Stimulated activated CD4-positive, alpha-beta T cell treated with anti-CD3 and anti-CD28 coated beads, Interleukin-15, amount 100 ng/mL, for 48 hours (primary cell): ENCODE data around the gene PHKA2.
"Not testable (repeated sequence)": the region's sequence is repeated elsewhere in the genome, so short reads cannot be mapped to it uniquely, and the experiment has no call there.

ENCODE experiments used
- DNase-seq, 2 donors: peaks; one replicate each; pipeline ENCODE4 v3.0.0-alpha.2; 2020; ENCODE audit warnings: low read depth in 2 of 2

Gene PHKA2

DNA sequence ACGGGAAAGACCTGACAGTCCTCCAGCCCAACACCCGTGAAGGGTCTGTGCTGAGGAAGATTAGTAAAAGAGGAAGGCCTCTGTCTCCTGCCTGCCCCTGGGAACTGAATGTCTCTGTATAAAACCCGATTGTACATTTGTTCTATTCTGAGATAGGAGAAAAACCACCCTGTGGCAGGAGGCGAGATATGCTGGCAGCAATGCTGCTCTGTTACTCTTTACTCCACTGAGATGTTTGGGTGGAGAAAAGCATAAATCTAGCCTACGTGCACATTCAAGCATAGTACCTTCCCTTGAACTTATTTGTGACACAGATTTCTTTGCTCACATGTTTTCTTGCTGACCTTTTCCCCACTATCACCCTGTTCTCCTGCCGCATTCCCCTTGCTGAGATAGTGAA is 3.7 kb downstream of the PHKA2 start:
- not testable (repeated sequence) for DNase-seq

DNA sequence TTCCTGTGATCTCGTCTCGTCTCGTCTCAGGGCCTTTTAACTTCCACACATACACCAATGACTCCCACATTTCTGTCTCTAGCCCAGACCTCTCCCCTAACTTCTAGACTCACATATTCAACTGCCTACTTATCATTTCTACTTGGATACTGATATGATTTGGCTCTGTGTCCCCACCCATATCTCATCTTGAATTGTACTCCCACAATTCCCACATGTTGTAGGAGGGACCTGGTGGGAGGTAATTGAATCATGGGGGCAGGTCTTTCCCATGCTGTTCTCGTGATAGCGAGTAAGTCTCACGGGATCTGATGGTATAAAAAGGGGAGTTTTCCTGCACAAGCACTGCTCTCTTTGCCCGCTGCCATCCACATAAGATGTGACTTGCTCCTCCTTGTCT is 8.9 kb downstream of the PHKA2 start:
- DNase-seq, result no peak

DNA sequence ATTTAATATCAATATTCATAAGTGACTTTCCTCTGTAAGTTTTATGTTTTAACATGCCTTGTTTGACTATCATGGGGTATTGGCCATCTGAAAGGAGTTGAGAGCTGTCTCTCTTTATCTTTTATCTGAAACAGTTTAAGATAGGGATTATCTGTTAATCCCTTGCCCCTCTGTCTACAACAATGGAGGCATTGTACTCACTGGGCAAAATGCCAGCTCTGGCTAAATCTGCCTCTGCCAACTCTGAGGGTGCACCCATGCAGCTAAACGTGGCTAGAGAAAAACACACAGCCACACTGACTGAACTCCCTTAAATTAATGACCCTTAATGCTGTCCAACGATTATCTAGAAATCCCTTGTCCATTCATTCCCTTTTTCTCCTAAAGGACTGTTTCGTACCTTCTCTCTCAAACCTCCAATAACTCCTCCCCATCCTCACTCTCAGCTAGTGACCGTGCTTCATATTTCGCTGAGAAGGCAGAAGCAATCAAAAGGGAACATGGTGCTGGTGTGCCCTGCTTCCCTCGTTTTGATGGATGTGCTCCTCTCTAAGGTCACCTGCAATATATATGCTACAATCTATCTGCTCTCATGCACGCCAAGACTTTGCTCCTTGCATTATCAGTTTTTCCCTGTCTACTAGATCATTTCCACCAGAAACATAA is 10.3 kb downstream of the PHKA2 start:
- no peak for DNase-seq

DNA sequence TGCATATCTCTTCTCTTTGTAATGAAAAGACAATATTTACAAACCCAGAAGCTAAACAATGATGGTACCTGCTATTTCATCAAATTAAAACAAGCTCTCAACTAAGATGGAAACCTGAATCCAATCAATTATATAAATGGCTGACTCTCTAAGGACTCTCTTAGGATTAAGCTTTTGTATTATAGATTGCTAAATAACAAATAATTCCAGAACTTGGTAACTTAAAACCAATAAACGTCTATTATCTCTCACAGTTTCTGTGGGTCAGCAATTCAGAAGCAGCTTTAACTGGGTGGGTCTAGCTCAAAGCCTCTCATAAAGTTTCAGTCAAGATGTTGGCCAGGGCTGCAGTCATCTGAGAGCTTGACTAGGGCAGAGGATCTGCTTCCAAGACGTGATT is 12.4 kb downstream of the PHKA2 start:
- DNase-seq, result no peak

DNA sequence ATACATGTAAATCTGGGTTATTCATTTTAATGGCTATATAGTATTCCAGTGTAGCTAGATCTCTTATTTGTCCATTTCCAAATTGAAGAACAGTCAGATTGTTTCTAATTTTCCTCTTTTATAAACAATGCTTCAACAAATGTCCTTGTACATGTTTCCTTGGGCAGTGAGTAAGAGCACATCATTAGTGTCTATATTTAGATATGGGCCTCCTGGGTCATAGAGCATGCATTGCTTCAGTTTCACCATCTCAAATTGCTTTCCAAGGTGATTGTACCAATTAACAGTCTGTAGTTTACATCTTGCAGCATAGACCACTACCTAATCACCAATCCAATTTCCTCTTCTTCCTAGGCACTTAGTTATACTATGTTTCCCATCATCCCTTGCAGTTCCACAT is 13.4 kb downstream of the PHKA2 start:
- DNase-seq, result no peak

DNA sequence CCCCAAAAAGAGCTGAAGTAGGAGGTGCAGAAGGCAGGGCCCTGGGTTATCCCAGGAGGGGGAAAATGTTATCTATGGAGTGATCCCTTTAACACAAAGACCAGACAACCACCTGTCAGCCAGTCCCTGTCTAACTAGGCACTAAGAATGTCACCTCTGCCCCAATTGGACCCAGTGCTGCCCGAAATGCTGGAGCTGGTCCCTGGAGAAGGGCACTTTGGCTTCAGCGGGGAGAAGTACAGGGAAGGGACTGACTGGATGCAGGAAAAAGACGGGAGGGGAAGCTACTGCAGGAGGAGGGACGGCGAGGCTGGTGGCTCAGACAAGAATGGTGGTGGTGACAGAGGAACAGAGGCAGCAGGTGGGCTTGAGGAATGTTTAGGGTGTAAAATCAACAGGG is 17.3 kb downstream of the PHKA2 start:
- DNase-seq, result no peak

DNA sequence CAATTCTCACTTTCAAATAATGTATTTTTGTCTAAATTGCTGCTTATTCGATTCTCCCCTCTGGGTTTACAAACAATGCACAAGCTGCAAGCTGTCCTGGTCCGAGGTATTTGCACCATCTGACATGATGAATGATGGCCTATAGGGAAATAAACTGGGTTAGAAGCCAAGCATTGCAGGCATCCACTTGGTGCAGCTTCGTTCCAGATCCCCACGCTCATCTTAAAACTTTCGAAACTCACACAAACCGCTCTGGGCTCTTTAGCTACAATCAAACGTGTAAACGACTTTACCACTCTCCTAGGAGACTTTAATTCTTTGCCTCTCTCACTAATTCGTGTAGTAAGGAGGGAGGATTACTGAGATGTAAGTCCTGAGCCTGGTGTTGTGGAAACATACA is 19.0 kb downstream of the PHKA2 start:
- no peak for DNase-seq

DNA sequence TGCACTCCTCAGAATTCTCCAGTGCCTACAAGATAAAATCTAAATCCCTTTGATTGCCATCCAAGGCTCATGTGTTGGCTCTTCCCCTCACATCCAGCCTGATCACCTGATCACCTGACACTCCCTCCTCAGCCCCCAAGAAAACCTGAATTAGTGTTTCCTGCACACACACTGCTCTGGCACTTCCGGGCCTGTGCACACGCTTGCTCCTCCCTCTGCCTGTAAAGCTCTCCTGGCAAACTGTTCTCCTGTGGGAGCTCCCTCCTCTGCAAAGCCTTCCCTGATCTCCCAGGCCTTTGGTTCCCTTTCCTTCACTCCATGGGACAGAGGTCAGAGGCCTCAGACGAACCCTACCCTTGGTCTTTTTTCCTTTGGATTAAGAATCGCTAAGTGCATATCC is 19.9 kb downstream of the PHKA2 start:
- DNase-seq, result no peak

DNA sequence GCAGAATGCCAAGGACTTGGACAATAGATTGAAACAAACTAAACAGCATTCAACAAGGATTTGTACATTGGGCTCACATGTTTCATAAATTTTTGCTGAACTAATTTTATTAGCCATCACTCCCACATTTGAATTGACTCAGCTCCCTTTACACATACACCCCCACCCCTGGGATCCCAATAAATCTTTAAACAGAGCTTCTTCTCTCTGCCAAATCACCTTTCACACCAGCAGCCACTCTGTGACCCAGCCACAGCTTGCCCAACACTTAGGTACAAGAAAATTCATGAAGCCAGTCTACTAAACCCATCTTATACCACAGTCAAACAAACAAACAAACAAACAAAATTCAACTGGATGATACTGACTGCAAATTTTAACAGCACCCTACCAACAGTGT is 21.6 kb downstream of the PHKA2 start:
- DNase-seq, result no peak

DNA sequence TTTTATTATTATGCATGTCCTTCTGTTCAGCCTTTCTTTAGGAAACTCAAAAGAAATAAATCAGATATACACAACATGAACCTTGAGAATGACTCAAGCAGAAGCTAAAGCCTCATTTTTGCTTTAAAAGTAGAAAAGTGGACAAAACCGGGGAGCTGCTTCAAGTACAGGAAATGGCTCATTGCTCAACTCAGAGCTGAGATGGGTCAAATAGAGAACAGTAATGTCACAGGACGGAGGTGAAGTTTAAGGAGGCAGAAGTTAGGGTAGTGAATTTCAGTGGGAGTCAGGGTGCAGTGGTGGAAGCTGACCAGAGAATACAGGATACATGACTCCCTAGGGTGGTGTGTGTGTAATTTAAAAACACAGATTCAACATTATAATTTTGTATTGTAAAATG is 22.2 kb downstream of the PHKA2 start:
- no peak for DNase-seq

DNA sequence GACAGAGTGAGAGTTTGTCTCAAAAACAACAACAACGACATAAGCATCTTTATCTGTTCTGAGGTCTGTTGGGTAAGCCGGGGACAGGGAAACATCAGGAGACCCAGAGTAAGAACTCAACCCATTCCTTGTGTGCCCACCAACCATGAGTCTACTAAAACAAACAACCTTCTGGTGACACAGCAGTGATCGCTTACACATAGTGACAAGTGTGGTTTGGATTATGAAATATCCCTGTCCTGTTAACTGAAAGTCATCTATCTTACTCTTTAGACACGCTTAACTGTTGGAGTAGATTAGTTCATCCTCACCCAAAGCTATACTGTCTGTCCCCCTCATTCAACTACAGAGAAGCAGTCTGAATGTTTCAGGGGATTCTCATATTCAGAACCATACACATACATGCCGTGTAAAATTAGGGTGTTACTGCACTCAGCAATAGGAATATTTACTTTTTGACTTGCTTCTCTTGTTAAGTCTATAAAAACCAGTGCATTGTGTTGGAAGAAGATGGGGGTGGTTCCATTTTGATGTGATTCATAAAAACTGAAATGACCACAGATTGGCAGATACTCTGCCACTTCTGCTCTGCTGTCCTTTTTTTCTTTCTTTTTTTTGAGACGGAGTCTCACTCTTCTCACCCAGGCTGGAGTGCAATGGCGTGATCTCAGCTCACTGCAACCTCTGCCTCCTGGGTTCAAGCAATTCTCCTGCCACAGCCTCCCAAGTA is 27.4 kb downstream of the PHKA2 start:
- DNase-seq, result no peak

DNA sequence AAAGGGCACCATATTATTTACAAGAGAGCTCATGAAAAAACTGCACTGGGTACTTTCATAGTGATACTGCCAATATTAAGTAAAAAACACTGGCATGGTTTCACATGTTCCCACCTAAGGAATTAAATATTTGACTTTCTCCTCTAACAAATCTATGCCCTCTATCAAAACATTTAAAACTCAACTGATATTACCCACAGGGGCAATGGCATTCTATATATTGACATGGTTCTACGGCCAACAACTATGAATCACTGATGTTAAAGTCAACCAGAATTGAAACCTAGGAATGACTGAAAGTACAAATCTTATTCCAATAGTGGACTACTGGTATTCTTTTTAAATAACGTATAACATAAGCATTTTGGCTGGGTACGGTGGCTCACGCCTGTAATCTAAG is 28.2 kb downstream of the PHKA2 start:
- no peak for DNase-seq

DNA sequence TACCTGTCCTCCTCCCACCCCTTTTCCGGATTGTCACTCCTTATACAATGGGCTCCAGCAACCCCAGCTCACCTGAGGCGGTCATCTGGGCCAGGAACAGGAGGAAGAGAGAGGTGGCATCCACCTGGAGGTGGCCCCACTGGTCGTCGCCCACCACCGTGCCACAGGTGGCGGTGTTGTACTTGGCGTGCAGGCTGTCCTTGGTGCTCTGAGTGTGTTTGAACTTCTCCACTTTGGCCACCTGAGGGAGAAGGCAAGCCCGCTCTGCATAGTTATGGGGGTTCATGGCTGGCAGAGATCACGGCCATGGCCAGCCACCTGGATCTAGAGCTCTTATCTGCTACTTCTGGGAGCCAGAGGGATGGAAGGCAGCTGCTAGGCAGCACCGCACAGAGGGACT is 32.9 kb downstream of the PHKA2 start:
- no peak for DNase-seq

DNA sequence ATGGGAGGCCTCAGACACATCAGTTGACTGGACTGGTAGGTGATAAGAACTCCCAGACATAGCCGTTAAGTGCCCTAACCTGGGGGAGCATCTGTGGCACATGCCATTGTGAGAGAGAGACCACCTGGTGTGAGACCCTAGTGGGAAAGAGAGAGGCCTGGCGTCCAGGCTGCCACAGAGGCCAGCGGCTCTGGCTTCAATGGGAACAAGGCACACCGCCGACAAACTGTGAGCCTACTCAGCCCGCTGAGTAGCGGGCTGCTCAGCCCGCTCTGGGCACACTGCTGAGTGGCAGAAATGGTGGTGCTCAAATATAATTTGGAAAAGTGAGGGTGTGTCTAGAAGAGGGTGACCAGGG is 34.0 kb downstream of the PHKA2 start:
- no peak for DNase-seq

DNA sequence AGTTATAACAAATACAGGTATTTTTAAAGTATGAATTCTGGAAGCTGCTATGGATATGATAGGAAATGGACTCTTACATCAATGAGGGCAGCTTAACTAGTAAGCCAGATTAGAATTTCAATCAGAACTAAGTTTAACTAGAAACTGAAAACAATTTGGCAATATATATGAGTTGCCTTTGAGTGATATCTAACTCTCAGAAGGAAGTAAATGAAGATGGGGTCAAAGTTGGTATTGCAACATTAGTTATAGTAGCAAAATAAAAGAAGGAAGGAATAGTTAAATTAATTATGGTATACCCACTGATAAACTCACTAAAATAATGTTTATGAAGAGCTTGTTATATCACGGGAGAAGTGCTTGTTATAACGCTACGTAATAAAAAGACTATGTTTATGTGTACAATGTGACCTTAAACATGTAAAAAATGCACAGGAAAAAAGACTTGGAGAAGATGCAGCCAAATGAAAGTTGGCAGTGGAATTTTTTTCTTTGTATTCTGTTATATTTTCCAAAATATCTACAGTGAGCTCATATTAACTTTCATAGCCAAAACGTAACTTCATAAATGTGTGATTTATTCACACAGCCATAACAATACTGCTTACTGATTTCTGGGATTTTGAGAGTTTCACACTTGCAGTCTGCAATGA is 34.5 kb downstream of the PHKA2 start:
- DNase-seq, result no peak

DNA sequence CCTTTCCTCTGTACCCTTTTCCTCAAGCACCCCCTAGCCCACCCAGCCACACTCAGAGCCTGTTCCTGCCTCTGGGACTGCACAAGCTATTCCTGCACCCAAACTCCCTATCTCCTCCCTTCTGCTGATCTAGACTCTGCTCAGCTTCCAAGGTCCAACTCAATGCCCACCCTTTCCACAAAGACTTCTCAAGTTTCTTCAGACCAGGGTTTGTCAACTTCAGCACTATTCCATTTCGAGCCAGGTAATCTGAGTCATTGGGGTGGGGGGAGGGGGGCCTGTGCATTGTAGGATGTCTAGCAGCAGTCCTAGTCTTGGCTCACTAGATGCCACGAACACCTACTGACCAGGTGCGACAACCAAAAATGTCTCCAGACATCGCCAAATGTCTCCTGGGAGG is 37.3 kb downstream of the PHKA2 start:
- DNase-seq, result no peak

DNA sequence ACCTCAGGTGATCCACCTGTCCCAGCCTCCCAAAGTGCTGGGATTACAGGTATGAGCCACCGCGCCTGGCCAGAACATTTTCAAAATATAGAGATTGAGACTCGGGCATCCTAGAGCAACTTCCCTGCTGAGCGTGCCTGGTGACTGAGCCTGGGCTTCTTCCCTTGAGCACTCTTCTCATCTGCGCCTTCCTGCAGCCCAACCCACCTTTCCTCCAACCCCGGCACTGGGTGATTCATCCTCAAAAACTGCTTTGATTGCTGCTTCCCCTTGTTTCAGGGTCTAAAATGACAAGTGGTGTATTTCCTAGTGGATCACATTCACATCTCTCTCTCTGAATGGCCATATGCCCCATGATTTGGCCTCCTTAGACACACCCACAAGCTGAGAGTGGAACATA is 37.8 kb downstream of the PHKA2 start:
- DNase-seq, result no peak

DNA sequence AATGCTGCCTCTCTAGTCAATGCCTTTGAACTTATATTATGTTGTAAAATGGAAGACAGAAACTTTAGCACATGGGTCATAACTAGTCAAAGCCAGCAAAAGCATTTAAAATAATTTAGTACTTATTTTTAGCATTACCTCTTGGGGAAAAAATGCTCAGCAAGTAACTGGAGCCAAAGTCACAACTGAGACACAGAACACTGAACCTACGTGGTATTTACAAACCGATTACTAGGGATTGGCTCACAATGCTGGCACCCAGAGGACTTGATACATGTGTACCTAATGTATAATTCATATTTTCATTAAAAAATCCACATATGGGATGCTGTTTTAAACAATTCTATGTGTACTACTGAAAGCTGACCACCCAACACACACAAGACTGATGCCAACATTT is 38.4 kb downstream of the PHKA2 start:
- no peak for DNase-seq

DNA sequence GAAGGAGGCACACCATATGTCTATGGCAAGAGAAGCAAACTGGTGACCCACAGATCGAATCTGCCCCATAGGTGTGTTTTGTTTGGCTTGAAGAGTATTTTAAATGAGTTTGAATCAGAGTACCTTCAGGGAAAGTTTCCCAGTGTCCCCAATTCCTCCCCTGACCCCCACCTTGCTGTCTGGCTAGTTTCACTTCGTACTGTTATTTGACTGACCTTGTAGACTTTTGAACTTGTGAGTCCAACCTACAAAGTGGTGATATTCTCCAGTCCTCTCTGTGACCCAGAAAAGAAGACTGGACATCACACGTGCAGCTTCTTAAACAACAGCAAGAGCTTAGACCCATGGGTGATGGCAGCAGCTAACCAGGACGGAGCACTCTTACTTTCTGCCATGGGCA is 39.4 kb downstream of the PHKA2 start:
- DNase-seq, result no peak

DNA sequence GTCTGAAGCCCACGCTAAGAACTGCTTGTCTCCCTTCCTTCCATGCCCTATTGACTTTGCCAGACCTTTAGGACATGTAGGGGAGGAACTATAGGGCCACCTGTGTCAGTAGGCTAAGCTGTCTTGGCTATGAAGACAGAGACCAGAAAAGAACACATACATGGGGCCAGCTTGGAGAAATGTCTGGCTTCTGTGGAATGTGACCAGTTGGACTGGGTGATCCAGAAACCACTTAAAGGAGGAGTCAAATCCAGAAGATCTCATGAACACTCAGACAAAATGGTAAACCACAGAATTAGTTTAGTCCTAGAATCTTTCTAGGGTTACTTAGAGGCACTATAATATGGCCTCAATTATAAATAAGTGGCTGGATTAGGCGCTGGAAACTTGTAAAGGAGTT is 42.0 kb downstream of the PHKA2 start:
- DNase-seq, result no peak

DNA sequence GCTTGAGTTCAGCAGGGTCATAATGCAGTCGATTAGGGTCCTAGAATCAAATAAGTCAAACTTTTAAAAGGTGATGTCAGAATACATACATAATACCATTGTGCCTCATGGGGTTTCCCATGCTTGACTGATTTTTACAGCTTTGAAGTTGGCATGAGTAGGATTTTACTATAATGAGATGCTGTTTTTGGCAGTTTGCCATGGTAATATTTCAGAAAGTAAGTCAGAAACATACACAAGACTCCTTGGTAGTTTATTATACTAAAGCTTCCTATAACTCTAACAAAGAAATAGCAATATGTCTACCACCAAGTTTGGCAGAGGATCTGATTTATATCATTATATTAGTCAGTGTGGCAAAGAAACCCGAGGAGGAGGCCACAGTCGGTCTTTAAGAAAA is 45.2 kb downstream of the PHKA2 start:
- no peak for DNase-seq

DNA sequence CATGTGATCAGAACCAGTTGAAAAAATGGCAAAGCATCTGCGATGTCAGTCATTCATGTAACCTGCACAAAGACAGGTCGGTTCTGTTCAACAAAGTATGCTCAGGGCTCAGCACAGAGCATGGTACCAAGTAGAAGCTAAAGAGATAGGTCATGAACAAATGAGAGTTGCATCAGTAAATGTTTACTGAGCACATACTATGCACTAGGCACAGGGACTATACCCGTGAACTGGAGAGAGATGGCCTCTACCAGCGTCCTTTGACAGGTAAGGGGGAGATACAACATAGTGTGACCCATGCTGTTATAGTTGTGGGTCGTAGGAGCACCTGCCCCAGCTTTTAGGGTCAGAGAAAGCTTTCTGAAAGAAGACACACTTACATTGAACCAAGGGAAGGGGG is 46.7 kb downstream of the PHKA2 start:
- DNase-seq, result no peak

DNA sequence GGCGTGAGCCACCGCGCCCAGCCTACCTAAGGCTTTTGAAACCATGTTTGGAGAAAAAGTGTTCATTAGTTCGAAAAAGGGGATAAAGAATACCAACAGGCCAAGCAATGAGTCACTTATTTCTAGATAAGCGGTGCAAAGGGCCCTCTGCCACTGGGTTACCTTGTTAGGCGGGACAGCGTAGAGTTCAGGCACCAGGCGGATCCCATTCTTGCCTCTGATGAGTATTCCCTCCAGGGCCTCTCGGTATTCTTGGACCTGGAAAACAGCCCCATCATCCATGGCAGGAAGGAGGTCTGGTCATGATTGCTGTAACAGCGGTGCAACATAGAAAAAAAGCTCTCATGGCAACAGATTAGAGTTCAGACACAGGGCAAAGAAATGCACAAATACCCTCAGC is 48.0 kb downstream of the PHKA2 start:
- no peak for DNase-seq

DNA sequence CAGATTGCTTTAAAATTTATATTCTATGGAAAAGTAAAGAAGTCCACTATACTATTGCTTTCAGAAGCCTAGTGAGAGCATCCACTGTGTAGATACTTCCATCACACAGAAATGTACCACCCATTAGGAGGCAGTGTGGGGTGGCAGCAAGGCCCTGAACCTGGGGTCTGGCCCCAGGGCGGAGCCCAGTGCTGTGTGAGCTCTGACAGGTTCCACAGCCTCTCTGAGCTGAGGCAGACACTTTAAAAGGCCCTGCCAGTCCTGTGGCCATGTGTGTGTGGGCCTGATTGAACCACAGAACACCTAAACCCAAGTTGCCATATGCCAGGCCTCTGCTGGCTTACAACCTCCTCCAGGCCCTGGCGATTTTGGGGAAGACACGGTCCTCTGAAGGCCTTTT is 49.2 kb downstream of the PHKA2 start:
- DNase-seq, result no peak
